DMS 273 (cell line): ENCODE results near the gene TTLL11.

Experiments
- DNase-seq: peaks from one replicate; lab custom pipeline; 2025; ENCODE audit not compliant: unreplicated experiment; lab: John Stamatoyannopoulos, UW

Gene TTLL11

GRCh38 chr9:121862371-121863332, 230.5 kb downstream of the TTLL11 start:
- no peak for DNase-seq

GRCh38 chr9:121861501-121862180, 231.5 kb downstream of the TTLL11 start:
- DNase-seq: peak; percentile 43

GRCh38 chr9:121860744-121861143, 232.4 kb downstream of the TTLL11 start:
- no peak for DNase-seq

- no peak for DNase-seq
Measured at GRCh38 chr9:121860213-121860612, 232.9 kb downstream of the TTLL11 start.

GRCh38 chr9:121859646-121860045, 233.5 kb downstream of the TTLL11 start:
- DNase-seq: no peak

GRCh38 chr9:121858788-121859187, 234.3 kb downstream of the TTLL11 start:
- DNase-seq: no peak

GRCh38 chr9:121857928-121858327, 235.2 kb downstream of the TTLL11 start:
- DNase-seq: peak; percentile 10

- no peak for DNase-seq
Measured at GRCh38 chr9:121855476-121855875, 237.6 kb downstream of the TTLL11 start.

- DNase-seq: no peak
Measured at GRCh38 chr9:121853617-121854395, 239.3 kb downstream of the TTLL11 start.

- DNase-seq: no peak
Measured at GRCh38 chr9:121852651-121853616, 240.2 kb downstream of the TTLL11 start.

- DNase-seq: no peak
Measured at GRCh38 chr9:121852241-121852640, 240.9 kb downstream of the TTLL11 start.

- DNase-seq: no peak
Measured at GRCh38 chr9:121851641-121852091, 241.4 kb downstream of the TTLL11 start.

GRCh38 chr9:121850366-121850765, 242.7 kb downstream of the TTLL11 start:
- no peak for DNase-seq

GRCh38 chr9:121849554-121849953, 243.6 kb downstream of the TTLL11 start:
- DNase-seq: no peak

- DNase-seq: no peak
Measured at GRCh38 chr9:121844562-121844961, 248.5 kb downstream of the TTLL11 start.

- DNase-seq: no peak
Measured at GRCh38 chr9:121844098-121844497, 249.0 kb downstream of the TTLL11 start.

- no peak for DNase-seq
Measured at GRCh38 chr9:121842612-121842978, 250.5 kb downstream of the TTLL11 start.

- no peak for DNase-seq
Measured at GRCh38 chr9:121841771-121842611, 251.1 kb downstream of the TTLL11 start.
